Spinal cord (tissue), 10 donors: ENCODE results near the gene EOLA1. TPM values are rescaled to one million over a fixed set of nuclear protein-coding genes. Genes with fewer than 3 reads are reported as not detected.
A peak's percentile ranks its signal among the peaks of the same experiment; 100 is the strongest.

Experiments
- DNase-seq, 6 donors: peaks; one replicate each; pipeline versions ENCODE4 v3.0.0 to v3.0.0-alpha.2; 2013 to 2015; ENCODE audit warnings: low spot score in 6 of 6, low read depth in 4 of 6
- H3K27ac ChIP-seq: one replicate; pipeline ENCODE4 v1.5.1; 2013; ENCODE audit warnings: low read depth, low read length, control low read depth
- H3K27me3 ChIP-seq: one replicate; pipeline ENCODE4 v1.6.1; 2013; ENCODE audit warnings: low read length; ENCODE audit not compliant: control insufficient read depth, insufficient read depth
- H3K36me3 ChIP-seq: one replicate; pipeline ENCODE4 v1.6.1; 2013; ENCODE audit warnings: low read length; ENCODE audit not compliant: control insufficient read depth, insufficient read depth
- H3K4me1 ChIP-seq: one replicate; pipeline ENCODE4 v1.6.1; 2013; ENCODE audit warnings: low read length; ENCODE audit not compliant: control insufficient read depth, insufficient read depth
- H3K4me3 ChIP-seq: one replicate; pipeline ENCODE4 v1.5.1; 2013; ENCODE audit warnings: low read depth, low read length, control low read depth
- H3K9me3 ChIP-seq: one replicate; pipeline ENCODE4 v1.6.1; 2013; ENCODE audit warnings: low read length; ENCODE audit not compliant: control insufficient read depth, insufficient read depth
- WGBS: methylation state at CpG from one replicate; pipeline ENCODE4 v1.1.5; 2013; ENCODE audit warnings: missing lambda C conversion rate; ENCODE audit not compliant: insufficient coverage; 5-methylcytosine and 5-hydroxymethylcytosine counted together
- long read RNA-seq, 4 donors: transcript quantifications; one replicate each; lab custom pipeline, GENCODE V29; 2026
- polyA plus RNA-seq, 2 donors: library from polyadenylated mRNA; unstranded; fragments of 120-200 nt; gene quantifications; one replicate each; pipeline ENCODE4 v1.2.1, GENCODE V29; 2013; ENCODE audit not compliant: insufficient read length in 2 of 2
- total RNA-seq, 2 donors: library from RNA; depleted of rRNA in 1 of 2; stranded (reverse); fragments of 120-200 nt in 1 of 2; fragments of >200 nt in 1 of 2; gene quantifications; one replicate each; pipeline versions ENCODE4 v1.2.3 to v1.2.4, GENCODE V29; 2013 to 2014
- donor health status: healthy.

Gene EOLA1
- total RNA-seq (10 to 100 TPM; 13.7 to 22.4 TPM), polyA plus RNA-seq (10 to 100 TPM; 24.2 to 26.8 TPM)
- long read RNA-seq, donor 1, transcript CXorf40A-204 (5 exons, 1,403 nt), result major isoform, 5 of 10 reads
- long read RNA-seq, donor 1, partial matches to known transcripts, result 0 of 10 reads
- long read RNA-seq, donor 1, other reads (novel, unspliced or antisense), result 0 of 10 reads
- long read RNA-seq, donor 2, partial matches to known transcripts, result 0 of 4 reads
- long read RNA-seq, donor 2, other reads (novel, unspliced or antisense), result 0 of 4 reads
- long read RNA-seq, donor 3, partial matches to known transcripts, result 0 of 2 reads
- long read RNA-seq, donor 3, other reads (novel, unspliced or antisense), result 0 of 2 reads
- long read RNA-seq, donor 4, partial matches to known transcripts, result 5 of 11 reads
- long read RNA-seq, donor 4, other reads (novel, unspliced or antisense), result 0 of 11 reads

DNA sequence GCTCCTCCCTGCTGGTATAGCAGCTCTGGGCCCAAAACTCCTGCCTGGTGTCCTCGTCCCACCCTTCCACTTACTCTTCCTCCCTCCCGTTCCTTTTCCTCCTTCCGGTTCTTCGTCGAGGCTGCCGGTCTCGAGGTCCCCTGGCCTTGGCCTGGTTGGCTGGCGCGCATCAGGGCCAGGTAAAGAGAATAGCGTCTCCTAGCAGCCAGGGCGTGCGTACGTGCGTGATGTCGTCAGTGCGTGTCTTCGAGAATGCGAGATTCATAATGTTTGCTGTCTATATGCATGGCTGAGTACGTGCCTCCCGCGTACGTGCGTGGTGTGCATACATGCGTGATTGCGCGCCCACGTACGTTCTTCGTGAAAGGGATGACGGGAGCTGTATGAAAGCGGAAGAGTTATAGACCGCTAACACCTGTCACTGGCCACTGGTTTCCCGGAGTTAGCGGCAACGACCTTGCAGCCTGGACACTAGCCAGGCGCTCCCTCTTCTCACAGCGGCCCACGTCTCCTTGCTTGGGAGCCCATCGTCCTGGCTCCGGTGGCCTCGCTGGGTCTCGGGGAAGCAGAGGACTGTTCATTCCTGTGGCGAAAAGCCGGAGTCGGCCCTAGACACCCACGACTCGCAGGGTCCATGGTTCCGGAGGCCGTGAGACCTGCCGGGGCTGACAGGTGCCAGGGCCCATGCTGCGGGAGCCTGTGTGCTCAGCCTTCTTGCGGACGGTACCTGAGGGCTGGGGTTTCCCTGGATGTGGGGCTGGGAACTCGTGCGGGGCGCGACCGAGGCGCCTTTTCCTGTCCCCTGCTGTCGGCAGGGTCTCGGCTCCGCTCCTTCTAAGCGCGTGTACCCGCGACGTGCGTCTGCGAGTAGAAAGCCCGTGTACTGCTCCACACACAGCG lies at the start of gene EOLA1:
EOLA1 (plus strand) TSS at position 392 of the 900 bp plus-strand sequence. CDS start 4,619 bp downstream, outside the sequence.
- Histone ChIP-seq H3K36me3 (peaks cover 6% of the 10 kb centered on the region), H3K27me3 (no peaks in the 10 kb centered on the region), H3K27ac (peak within 1 kb of the TSS; percentile 87), H3K4me3 (peak within 1 kb of the TSS; percentile 61), H3K9me3 (no peaks in the 10 kb centered on the region), H3K4me1 (peaks cover 13% of the 10 kb centered on the region)
- 37% methylated on average over 71 of the region's 71 CpGs for WGBS
- DNase-seq, result peak; percentile 68 to 98 (median 82)

DNA sequence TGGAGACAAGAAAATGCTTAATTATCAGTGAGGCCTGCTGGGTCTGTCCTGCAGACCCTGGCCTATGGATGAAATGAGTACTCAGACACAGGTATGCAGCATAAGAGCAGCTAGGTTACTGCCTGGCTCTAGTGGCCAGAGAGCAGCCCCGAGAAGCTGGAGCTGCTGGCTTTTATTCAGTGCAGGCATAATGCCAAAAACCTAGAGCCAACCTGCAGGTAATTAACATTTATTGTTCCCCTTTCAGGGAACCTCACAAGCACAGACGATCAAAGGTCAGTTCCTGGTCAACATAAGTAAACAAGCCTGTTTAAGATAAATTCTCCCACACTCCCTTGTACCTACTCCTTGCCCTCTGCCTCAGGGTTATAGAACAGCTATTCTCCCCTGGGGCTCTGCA lies 49.0 kb upstream of the EOLA1 start:
- H3K36me3 ChIP-seq, result peaks cover 26% of the 10 kb centered on the region
- no peaks in the 10 kb centered on the region for H3K4me1 ChIP-seq
- H3K4me3 ChIP-seq, result no peak overlapping the region
- H3K27me3 ChIP-seq, result no peaks in the 10 kb centered on the region
- no peaks in the 10 kb centered on the region for H3K9me3 ChIP-seq
- DNase-seq, result no peak
- WGBS, result 38% methylated on average over 2 of the region's 2 CpGs
- no peak overlapping the region for H3K27ac ChIP-seq

DNA sequence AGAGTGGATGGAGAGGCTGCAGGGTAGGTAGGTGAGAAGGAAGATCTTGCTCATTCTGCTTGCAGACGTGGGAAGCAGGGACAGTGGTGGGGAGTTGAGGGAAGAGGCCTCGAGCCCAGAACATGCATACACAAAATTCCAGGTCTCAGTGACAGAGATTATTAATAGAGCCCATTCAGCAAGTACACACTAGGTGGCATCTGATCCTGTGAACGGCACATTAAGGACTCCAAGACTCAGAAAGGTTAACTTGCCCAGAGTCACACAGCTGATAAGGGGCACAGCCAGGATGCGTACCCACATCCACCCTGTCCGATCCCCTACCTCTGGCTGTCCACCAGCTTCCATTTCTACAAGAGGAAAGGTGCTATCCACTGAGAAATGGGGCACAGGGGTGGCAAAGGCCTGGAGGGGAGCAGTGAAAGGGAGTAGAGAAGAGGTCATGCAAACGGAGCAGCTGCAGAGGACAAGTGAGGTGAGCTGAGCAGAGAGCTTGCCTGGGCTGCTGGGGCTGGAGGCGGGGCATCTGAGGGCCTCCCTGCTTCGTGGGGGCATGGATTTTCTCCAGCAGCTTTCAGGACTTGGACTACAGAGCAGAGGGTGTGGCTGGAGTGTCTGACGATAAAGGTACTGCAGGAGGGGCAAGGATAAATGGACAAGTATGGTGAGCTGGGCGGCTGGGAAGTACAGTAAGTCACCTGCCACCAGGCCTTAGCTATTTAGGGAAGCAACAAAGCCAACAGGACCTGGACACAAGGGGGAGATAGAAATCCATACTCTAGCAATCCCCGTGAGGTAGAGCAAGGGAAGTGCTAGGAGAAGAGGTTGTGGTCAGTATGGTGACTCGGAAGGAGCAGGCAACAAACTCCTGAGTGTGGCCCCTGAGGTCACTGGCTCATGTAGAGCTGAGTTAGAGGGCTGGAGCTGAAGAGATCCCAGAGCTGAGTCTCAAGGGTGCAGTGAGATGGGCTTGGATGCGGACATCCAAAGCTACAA lies 46.9 kb upstream of the EOLA1 start:
- Histone ChIP-seq H3K27ac (no peak overlapping the region), H3K36me3 (peaks cover 30% of the 10 kb centered on the region), H3K27me3 (no peaks in the 10 kb centered on the region), H3K4me3 (no peak overlapping the region), H3K9me3 (no peaks in the 10 kb centered on the region), H3K4me1 (no peaks in the 10 kb centered on the region)
- no peak for DNase-seq
- 72% methylated on average over 10 of the region's 13 CpGs for WGBS

DNA sequence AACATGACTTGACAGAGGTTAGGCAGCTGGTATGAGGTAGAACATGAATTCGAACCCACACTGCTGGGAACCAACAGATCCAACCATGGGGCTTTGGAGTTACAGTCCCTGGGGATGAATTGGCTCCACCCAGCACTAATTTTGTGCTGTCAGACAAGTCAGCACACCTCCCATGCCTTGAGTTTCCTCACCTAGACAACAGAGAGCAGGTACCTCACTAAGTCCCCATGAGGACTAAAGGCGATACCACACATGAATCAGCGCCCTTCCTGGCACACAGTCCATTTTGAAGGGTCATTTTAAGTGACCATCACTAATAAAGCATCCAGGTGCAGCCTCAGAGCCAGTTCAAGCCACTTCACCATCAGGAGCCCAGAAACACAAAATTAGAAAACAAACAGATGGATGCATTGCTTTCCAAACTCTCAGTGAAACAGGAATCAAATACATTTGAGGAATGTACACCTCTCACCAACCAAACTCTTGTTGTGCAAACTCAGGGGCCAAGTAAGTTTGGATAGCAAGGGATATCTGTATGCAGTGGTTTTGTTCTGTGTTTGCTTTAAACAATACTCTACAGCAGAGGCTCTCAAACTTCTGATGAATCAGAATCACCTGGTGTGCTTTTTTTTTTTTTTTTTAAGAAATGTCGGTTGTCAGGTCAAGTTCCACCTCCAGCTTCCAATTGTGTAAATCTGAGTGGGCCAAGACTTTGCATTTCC lies 45.8 kb upstream of the EOLA1 start:
- Histone ChIP-seq H3K36me3 (peaks cover 28% of the 10 kb centered on the region), H3K4me1 (no peaks in the 10 kb centered on the region), H3K27ac (no peak overlapping the region), H3K9me3 (no peaks in the 10 kb centered on the region), H3K27me3 (no peaks in the 10 kb centered on the region), H3K4me3 (no peak overlapping the region)
- 65% methylated on average over 3 of the region's 4 CpGs for WGBS
- DNase-seq, result no peak

DNA sequence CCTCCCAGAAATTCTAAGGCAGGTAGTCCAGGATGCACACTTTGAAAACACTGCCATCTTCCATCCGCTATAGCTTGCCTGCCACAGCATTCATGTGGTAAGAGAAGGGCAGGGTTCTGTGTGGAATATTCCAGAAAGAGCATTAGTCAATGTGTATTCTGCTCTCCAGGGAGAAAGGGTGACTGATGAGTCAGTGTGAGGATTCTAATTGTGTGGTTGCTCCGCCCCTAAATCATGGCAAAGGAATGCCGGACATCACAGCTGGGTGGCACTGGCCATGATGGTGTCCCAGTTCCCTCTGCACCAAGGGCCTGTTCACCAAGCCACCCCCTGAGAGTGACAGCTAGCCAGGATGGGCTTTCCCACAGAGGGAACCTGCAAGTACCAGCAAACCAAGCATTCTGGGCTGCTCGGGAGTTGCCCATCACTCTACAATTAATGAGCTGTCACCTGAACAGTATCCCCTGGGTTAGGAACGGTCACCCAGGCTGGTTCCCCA lies 45.2 kb upstream of the EOLA1 start:
- Histone ChIP-seq H3K36me3 (peaks cover 28% of the 10 kb centered on the region), H3K9me3 (no peaks in the 10 kb centered on the region), H3K27ac (no peak overlapping the region), H3K27me3 (no peaks in the 10 kb centered on the region), H3K4me1 (no peaks in the 10 kb centered on the region), H3K4me3 (no peak overlapping the region)
- WGBS, result 76% methylated on average over 3 of the region's 5 CpGs
- DNase-seq, result no peak

DNA sequence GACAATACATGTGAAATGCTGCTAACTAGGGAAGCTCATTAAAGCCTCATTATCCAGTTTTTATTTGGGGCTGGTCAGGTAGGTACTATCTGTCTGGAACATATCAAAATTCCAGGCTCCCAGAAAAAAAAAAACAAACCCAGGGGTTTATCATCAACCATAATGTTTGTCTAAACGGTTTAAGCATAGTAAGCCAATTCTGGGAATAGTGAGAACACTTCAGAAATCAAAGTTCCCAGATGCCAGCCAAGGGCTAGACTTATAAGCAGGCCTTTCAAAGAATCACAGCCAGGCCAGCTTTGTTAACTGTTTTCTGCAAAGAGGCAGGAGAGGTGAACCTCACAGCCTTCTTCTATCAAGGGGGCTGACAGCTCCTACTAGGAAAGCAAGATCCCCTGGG lies 43.8 kb upstream of the EOLA1 start:
- no peak overlapping the region for H3K27ac ChIP-seq
- no CpG with 5 or more reads among the region's 1 CpG for WGBS
- H3K4me3 ChIP-seq, result no peak overlapping the region
- H3K27me3 ChIP-seq, result no peaks in the 10 kb centered on the region
- H3K4me1 ChIP-seq, result no peaks in the 10 kb centered on the region
- H3K9me3 ChIP-seq, result no peaks in the 10 kb centered on the region
- no peak for DNase-seq
- peaks cover 32% of the 10 kb centered on the region for H3K36me3 ChIP-seq

DNA sequence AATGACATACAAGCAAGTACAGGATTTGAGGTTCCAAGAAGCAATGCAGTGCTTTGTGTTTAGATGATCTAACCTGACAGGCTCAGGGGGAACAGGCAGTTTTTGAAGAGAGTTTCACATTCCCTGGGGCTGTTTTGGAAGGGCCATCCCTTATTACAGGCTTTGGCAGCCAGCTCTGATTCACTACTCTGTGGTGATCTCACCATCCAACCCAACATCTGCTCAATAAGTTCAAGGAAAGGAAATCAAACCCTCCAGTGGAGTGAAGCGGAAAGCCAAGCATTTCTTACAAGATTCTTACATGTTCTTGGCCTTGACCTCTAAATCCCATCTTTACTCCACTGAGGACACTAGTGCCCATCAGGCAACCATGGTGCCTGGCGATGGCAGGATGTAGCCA lies 43.2 kb upstream of the EOLA1 start:
- WGBS, result 33% methylated on average over 2 of the region's 2 CpGs
- DNase-seq, result no peak
- H3K36me3 ChIP-seq, result peaks cover 32% of the 10 kb centered on the region

DNA sequence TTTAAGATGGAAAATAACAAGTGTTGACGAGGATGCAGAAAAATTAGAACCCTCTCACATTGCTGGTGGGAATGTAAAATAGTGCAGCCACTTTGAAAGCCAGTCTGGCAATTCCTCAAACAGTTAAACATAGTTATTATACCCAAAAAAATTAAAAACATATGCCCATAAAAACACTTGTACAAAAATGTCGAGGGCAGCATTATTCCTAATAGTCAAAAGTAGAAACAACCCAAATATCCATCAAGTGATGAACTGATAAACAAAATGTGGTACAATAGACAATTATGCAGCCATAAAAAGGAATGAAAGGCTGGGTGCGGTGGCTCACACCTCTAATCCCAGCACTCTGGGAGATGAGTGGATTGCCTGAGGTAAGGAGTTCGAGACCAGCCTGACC lies 42.0 kb upstream of the EOLA1 start:
- WGBS, result no CpG with 5 or more reads among the region's 4 CpGs
- Histone ChIP-seq H3K27ac (no peak overlapping the region), H3K27me3 (no peaks in the 10 kb centered on the region), H3K9me3 (no peaks in the 10 kb centered on the region), H3K4me3 (no peak overlapping the region), H3K4me1 (no peaks in the 10 kb centered on the region), H3K36me3 (peaks cover 21% of the 10 kb centered on the region)
- no peak for DNase-seq

More for the DNA sequence above, 43.2 kb upstream of the EOLA1 start:
- Histone ChIP-seq H3K27me3 (no peaks in the 10 kb centered on the region), H3K9me3 (no peaks in the 10 kb centered on the region), H3K4me1 (no peaks in the 10 kb centered on the region), H3K27ac (no peak overlapping the region), H3K4me3 (no peak overlapping the region)
